T-helper 1 cell treated with Interleukin-12 subunit alpha and Interleukin-12 subunit beta and Interleukin-4 antibody, amounts not matched to agents 30 μg/mL and 1 μg/mL, for 36 hours (primary cell): Measurements from ENCODE around the gene NFIA.

ENCODE experiments used
- H3K27ac Mint-ChIP-seq: one replicate; pipeline ENCODE4 v1.8.0; 2021; ENCODE audit warnings: mild to moderate bottlenecking, mixed read lengths
- H3K27me3 Mint-ChIP-seq: one replicate; pipeline ENCODE4 v1.8.0; 2021; ENCODE audit warnings: low read depth, mixed read lengths
- H3K36me3 Mint-ChIP-seq: one replicate; pipeline ENCODE4 v1.8.0; 2021; ENCODE audit warnings: low read depth, mixed read lengths
- H3K4me1 Mint-ChIP-seq: one replicate; pipeline ENCODE4 v1.8.0; 2021; ENCODE audit warnings: low read depth, mixed read lengths
- H3K4me3 Mint-ChIP-seq: one replicate; pipeline ENCODE4 v1.8.0; 2021; ENCODE audit warnings: mild to moderate bottlenecking, moderate library complexity, mixed read lengths
- H3K9me3 Mint-ChIP-seq: one replicate; pipeline ENCODE4 v1.8.0; 2021; ENCODE audit warnings: mixed read lengths

Gene NFIA

DNA sequence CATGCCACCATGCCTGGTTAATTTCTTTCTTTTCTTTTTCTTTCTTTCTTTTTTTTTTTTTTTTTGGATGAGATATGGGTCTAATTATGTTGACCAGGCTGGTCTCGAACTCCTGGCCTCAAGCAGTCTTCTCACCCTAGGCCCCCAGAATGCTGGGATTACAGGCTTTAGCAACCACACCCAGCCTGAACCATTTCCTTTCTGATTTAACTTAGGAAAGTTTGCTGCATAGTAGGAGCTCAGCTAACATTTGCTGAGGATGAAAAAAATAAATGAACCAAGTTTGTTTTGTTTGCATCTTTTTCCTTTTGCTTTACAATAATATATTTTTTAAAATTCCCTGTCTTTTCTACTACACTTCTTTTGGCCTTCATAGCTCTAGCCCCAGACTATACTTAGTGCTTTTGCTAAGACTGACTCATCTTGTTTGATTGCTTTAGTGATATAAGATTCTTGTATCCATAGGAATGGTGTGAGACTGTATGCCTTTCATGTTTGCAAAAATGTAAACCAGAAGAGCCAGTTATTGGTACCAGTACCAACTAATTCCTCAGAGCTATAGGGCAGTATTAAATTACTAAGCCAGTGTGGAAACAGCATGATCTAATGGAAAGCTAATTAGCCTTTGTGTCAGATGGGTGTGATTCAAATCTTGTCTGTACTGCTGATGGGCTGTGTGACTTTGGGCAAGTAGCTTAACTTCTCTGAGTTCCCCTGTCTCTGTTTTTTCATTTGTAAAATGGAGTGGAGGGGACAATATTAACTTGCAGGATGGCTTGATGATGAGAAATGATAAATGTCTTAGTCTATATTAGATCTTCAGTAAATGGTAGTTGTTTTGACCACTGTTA is 66.9 kb downstream of the NFIA start:
- no peaks in the 10 kb centered on the region for H3K9me3 Mint-ChIP-seq
- H3K36me3 Mint-ChIP-seq = no peaks in the 10 kb centered on the region
- no peak overlapping the region for H3K27ac Mint-ChIP-seq
- H3K4me3 Mint-ChIP-seq = no peak overlapping the region
- no peaks in the 10 kb centered on the region for H3K4me1 Mint-ChIP-seq
- peaks cover 33% of the 10 kb centered on the region for H3K27me3 Mint-ChIP-seq

DNA sequence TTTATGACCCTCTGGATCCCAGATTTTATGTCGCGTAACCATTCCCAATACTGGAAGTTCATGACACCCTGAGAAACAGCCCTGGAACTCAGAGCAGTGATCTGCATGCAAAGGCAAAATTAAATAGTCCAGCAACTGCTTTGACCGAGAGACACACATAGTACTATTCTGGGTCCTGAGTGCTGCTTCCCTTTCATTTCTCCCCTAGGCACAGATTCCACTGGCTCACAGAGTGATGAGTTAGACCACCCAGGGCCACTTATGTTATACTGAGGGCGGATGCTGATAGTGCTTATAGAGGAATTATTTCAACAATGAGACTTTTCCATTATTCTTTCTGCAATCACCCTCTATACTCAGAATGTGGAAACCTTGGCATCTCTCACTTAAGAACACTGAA is 69.2 kb downstream of the NFIA start:
- Mint-ChIP-seq H3K4me3 (no peak overlapping the region), H3K4me1 (no peaks in the 10 kb centered on the region), H3K9me3 (no peaks in the 10 kb centered on the region), H3K27me3 (peaks cover 33% of the 10 kb centered on the region), H3K36me3 (no peaks in the 10 kb centered on the region), H3K27ac (no peak overlapping the region)

DNA sequence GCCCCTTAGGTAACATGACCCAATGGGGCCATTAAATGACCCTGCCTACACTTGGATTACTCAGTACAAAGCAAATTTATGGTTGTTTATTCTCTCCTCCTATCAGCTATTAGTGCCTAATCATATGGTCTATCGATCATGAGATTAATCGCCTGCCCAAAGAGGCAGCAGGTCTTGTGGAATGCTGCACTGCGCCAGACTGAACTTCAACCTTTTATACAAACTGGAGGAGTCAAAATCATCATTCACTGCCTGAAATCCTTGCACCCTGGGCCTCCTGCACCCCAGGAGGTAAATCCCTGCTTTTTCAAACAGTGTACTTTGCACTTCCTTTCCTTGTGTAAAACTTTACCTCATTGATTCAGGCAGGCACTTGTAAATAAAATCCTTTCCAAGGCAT is 69.7 kb downstream of the NFIA start:
- no peaks in the 10 kb centered on the region for H3K36me3 Mint-ChIP-seq
- H3K27ac Mint-ChIP-seq = no peak overlapping the region
- H3K27me3 Mint-ChIP-seq = peaks cover 36% of the 10 kb centered on the region
- H3K4me3 Mint-ChIP-seq = no peak overlapping the region
- peaks cover 3% of the 10 kb centered on the region for H3K4me1 Mint-ChIP-seq
- H3K9me3 Mint-ChIP-seq = no peaks in the 10 kb centered on the region

GRCh38 chr1:61152469-61153105 is 70.2 kb downstream of the NFIA start:
- Mint-ChIP-seq H3K36me3 (no peaks in the 10 kb centered on the region), H3K4me1 (peaks cover 6% of the 10 kb centered on the region), H3K4me3 (no peak overlapping the region), H3K27ac (no peak overlapping the region), H3K9me3 (no peaks in the 10 kb centered on the region), H3K27me3 (peaks cover 38% of the 10 kb centered on the region)

DNA sequence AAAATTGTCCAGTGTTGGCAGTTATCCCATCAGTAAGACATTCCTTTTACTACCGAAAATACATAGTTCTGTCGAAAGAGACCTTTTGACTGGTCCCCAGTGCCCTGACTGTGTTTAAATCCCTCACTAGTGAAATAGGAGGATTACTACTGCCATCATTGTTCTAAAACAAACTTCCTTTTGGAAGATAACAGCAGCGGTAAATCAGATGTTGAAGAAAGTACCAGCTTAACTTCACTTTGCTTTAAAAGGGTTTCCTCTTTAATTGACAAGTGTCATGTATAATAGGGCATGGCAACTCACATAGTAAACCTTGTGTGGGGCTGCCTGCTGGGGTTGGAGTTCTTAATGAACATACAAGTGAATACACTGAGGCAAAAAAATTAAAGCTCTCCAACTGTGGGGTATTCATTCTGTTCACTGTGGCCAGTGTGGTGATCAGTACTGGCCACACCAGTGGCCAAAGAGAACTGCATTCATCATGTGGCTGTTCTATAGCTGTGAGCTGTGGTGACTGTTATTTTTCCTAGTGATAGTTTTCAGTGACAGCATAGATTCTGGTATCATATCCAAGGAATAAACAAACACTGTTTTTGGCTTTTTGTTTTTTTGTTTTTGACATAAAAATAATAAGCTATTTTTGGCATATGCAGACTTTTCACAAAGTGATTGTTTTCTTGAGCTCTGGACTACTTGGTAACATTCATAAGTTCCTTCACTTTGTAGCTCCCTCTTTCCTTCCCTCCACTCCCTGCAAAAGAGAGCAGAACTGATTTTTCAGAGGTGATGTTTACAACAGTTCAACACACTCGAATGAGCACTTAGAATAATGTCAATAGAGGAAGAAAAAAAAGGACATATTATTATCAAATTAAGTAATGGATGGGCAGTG is 74.5 kb downstream of the NFIA start:
- H3K36me3 Mint-ChIP-seq = no peaks in the 10 kb centered on the region
- H3K4me1 Mint-ChIP-seq = peaks cover 11% of the 10 kb centered on the region
- no peak overlapping the region for H3K4me3 Mint-ChIP-seq
- no peak overlapping the region for H3K27ac Mint-ChIP-seq
- H3K9me3 Mint-ChIP-seq = no peaks in the 10 kb centered on the region
- peaks cover 25% of the 10 kb centered on the region for H3K27me3 Mint-ChIP-seq

- Mint-ChIP-seq H3K4me1 (peaks cover 11% of the 10 kb centered on the region), H3K27me3 (peaks cover 23% of the 10 kb centered on the region), H3K36me3 (no peaks in the 10 kb centered on the region), H3K9me3 (no peaks in the 10 kb centered on the region), H3K27ac (no peak overlapping the region), H3K4me3 (no peak overlapping the region)
These were observed 75.2 kb downstream of the NFIA start for GRCh38 chr1:61157468-61157987.

GRCh38 chr1:61158591-61158990 is 76.2 kb downstream of the NFIA start:
- H3K9me3 Mint-ChIP-seq = no peaks in the 10 kb centered on the region
- no peak overlapping the region for H3K27ac Mint-ChIP-seq
- H3K27me3 Mint-ChIP-seq = peaks cover 20% of the 10 kb centered on the region
- H3K36me3 Mint-ChIP-seq = no peaks in the 10 kb centered on the region
- peaks cover 11% of the 10 kb centered on the region for H3K4me1 Mint-ChIP-seq
- no peak overlapping the region for H3K4me3 Mint-ChIP-seq

GRCh38 chr1:61160526-61160925 is 78.2 kb downstream of the NFIA start:
- H3K27me3 Mint-ChIP-seq = peaks cover 20% of the 10 kb centered on the region
- H3K4me1 Mint-ChIP-seq = peaks cover 11% of the 10 kb centered on the region
- no peaks in the 10 kb centered on the region for H3K9me3 Mint-ChIP-seq
- no peak overlapping the region for H3K4me3 Mint-ChIP-seq
- H3K27ac Mint-ChIP-seq = no peak overlapping the region
- no peaks in the 10 kb centered on the region for H3K36me3 Mint-ChIP-seq

DNA sequence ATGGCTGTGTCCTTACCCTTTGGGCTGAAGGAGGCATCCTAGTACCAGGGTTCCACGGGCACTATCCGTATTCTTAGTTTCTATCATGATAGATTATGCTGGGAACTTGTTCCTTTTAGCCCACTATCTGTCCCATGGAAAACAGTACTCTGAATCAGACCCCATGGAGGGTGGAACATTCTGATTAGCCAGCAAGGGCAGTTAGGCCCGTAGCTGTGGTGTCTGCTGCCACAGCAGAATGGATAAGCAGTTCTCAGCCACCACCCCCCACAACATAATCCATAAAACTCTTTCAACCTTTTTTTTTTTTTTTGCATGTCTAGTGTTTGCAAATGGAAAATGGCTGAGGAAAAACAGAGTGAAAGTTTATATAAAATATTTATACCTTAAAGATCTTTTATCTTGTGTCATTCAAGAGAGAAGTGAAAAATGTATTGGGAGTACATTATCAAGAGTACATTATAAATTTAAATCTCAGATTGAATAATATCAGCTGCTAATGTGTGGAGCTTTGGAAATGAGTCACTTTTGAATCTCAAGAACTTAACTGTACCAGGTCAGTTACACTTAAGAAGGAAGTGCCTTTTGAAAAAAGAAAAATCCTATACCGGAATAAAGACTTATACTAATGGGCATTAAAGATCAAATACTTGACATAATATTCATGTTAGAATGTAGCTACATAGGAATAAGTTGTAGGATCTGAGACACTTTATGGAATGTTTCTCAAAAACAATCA is 80.3 kb downstream of the NFIA start:
- Mint-ChIP-seq H3K9me3 (no peaks in the 10 kb centered on the region), H3K36me3 (no peaks in the 10 kb centered on the region), H3K27me3 (peaks cover 29% of the 10 kb centered on the region), H3K4me1 (peaks cover 4% of the 10 kb centered on the region), H3K4me3 (no peak overlapping the region), H3K27ac (no peak overlapping the region)

DNA sequence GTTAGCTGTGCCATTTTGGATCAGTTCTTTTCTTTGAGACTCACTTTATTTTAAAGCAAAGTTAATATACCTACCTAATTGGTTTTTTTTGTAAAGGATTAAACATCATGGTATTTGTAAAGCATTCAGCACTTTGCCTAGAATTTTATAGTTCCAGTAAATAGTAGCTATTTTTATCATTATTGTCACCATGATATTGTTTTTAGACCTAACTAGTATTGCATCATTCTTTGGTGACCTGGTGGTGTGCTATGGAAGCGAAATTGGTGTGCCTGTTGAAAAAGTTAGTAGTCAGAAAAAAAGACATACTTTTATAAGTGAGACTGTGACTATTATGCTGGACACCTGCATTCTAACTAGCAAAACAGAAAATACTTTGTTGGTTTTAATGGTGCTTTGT is 81.0 kb downstream of the NFIA start:
- H3K4me1 Mint-ChIP-seq = peaks cover 1% of the 10 kb centered on the region
- no peak overlapping the region for H3K4me3 Mint-ChIP-seq
- no peak overlapping the region for H3K27ac Mint-ChIP-seq
- H3K27me3 Mint-ChIP-seq = peaks cover 30% of the 10 kb centered on the region
- no peaks in the 10 kb centered on the region for H3K36me3 Mint-ChIP-seq
- H3K9me3 Mint-ChIP-seq = no peaks in the 10 kb centered on the region

- Mint-ChIP-seq H3K4me3 (no peak overlapping the region), H3K27ac (no peak overlapping the region), H3K9me3 (no peaks in the 10 kb centered on the region), H3K27me3 (peaks cover 27% of the 10 kb centered on the region), H3K36me3 (no peaks in the 10 kb centered on the region), H3K4me1 (no peaks in the 10 kb centered on the region)
These were observed 83.0 kb downstream of the NFIA start for GRCh38 chr1:61165402-61165801.

- Mint-ChIP-seq H3K27ac (no peak overlapping the region), H3K4me3 (no peak overlapping the region), H3K36me3 (no peaks in the 10 kb centered on the region), H3K27me3 (peaks cover 34% of the 10 kb centered on the region), H3K4me1 (no peaks in the 10 kb centered on the region), H3K9me3 (no peaks in the 10 kb centered on the region)
These were observed 84.9 kb downstream of the NFIA start for GRCh38 chr1:61167309-61167708.

- H3K4me3 Mint-ChIP-seq = no peak overlapping the region
- no peaks in the 10 kb centered on the region for H3K4me1 Mint-ChIP-seq
- H3K36me3 Mint-ChIP-seq = no peaks in the 10 kb centered on the region
- no peaks in the 10 kb centered on the region for H3K9me3 Mint-ChIP-seq
- no peak overlapping the region for H3K27ac Mint-ChIP-seq
- peaks cover 32% of the 10 kb centered on the region for H3K27me3 Mint-ChIP-seq
These were observed 86.7 kb downstream of the NFIA start for GRCh38 chr1:61169045-61169444.

DNA sequence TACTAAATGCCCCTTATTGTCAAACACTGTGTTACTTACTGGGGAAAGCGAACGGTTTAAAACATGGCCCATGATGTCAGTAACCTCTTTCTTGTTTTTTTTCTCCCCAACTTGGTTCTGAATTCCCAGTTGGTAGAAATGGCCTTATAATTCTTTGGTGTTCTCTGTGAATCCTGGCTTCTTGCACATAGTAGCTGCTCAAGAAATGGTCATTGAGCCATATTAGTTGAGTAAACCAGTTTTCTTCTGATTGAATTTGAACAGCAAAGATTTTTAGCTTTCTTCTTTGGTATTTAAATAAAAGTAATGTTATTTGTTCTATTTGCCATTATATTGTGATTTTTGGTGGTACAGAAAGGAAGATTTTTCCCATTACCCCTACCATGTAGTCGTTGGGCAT is 87.3 kb downstream of the NFIA start:
- H3K4me1 Mint-ChIP-seq = no peaks in the 10 kb centered on the region
- no peak overlapping the region for H3K27ac Mint-ChIP-seq
- no peaks in the 10 kb centered on the region for H3K9me3 Mint-ChIP-seq
- H3K27me3 Mint-ChIP-seq = peaks cover 31% of the 10 kb centered on the region
- no peak overlapping the region for H3K4me3 Mint-ChIP-seq
- no peaks in the 10 kb centered on the region for H3K36me3 Mint-ChIP-seq
